ENCODE measurements around the gene TARP.
"Not testable (repeated sequence)": the region's sequence is repeated elsewhere in the genome, so short reads cannot be mapped to it uniquely, and the experiment has no call there.

TARP gene

GRCh38 chr7:38245409-38245977 lies 27.9 kb downstream of the TARP start:
- no peak overlapping the region for H2AFZ ChIP-seq (ENCODE audit: low read length)
- H3K27me3 ChIP-seq (ENCODE audit: low read length), result no peaks in the 10 kb centered on the region
- no peaks in the 10 kb centered on the region for H3K36me3 ChIP-seq (ENCODE audit: insufficient read depth, low read length)
- H3K27ac ChIP-seq (ENCODE audit: low read length), result no peak overlapping the region
- no peak for DNase-seq
- no peaks in the 10 kb centered on the region for H3K9me3 ChIP-seq (ENCODE audit: low read length)
- no peaks in the 10 kb centered on the region for H3K79me2 ChIP-seq (ENCODE audit: low read length)
- H3K4me1 ChIP-seq (ENCODE audit: low read length), result no peaks in the 10 kb centered on the region
- H3K4me2 ChIP-seq (ENCODE audit: low read depth, low read length, poor library complexity, severe bottlenecking), result no peak overlapping the region
- no peaks in the 10 kb centered on the region for H4K20me1 ChIP-seq (ENCODE audit: insufficient read depth, low read depth, low read length)
- H3K9ac ChIP-seq (ENCODE audit: low read length), result no peak overlapping the region
- no peak overlapping the region for H3K4me3 ChIP-seq (ENCODE audit: low read length)
- H3K9me2 ChIP-seq (replicated peaks; ENCODE audit: insufficient read depth, low read length), result no peaks in the 10 kb centered on the region

GRCh38 chr7:38244516-38244915 lies 28.9 kb downstream of the TARP start:
- Histone ChIP-seq H3K9ac (ENCODE audit: low read length) (no peak overlapping the region), H3K79me2 (ENCODE audit: low read length) (no peaks in the 10 kb centered on the region), H2AFZ (ENCODE audit: low read length) (no peak overlapping the region), H3K27ac (ENCODE audit: low read length) (no peak overlapping the region), H3K4me2 (ENCODE audit: low read depth, low read length, poor library complexity, severe bottlenecking) (no peak overlapping the region), H4K20me1 (ENCODE audit: insufficient read depth, low read depth, low read length) (no peaks in the 10 kb centered on the region), H3K27me3 (ENCODE audit: low read length) (no peaks in the 10 kb centered on the region), H3K9me2 (replicated peaks; ENCODE audit: insufficient read depth, low read length) (no peaks in the 10 kb centered on the region), H3K9me3 (ENCODE audit: low read length) (no peaks in the 10 kb centered on the region), H3K4me3 (ENCODE audit: low read length) (no peak overlapping the region), H3K36me3 (ENCODE audit: insufficient read depth, low read length) (no peaks in the 10 kb centered on the region), H3K4me1 (ENCODE audit: low read length) (no peaks in the 10 kb centered on the region)
- DNase-seq, result no peak

DNA sequence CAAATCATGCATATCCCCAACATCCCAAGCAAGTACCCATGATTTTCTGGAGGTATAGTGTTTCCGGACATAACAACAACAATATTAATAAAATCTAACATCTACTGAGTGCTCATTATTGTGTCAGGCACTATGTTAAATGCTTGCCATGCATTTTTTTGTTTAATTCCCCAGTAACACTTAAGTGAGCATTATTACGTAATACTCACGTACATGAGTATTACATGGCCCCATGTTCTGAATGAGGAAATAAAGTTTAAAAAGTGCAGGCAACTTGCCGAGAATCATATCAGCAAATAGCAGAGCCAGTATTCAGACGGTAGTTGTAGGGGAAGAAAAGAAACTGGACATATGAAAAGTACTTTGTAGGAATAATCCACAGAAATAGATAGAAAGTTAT lies 30.1 kb downstream of the TARP start:
- not testable (repeated sequence) for H3K27ac ChIP-seq (ENCODE audit: low read length); H3K79me2 ChIP-seq (ENCODE audit: low read length); H3K9me3 ChIP-seq (ENCODE audit: low read length); H3K9ac ChIP-seq (ENCODE audit: low read length); DNase-seq; H3K4me3 ChIP-seq (ENCODE audit: low read length); H3K4me2 ChIP-seq (ENCODE audit: low read depth, low read length, poor library complexity, severe bottlenecking); H2AFZ ChIP-seq (ENCODE audit: low read length); H4K20me1 ChIP-seq (ENCODE audit: insufficient read depth, low read depth, low read length); H3K27me3 ChIP-seq (ENCODE audit: low read length); H3K36me3 ChIP-seq (ENCODE audit: insufficient read depth, low read length); H3K9me2 ChIP-seq (replicated peaks; ENCODE audit: insufficient read depth, low read length); H3K4me1 ChIP-seq (ENCODE audit: low read length)

DNA sequence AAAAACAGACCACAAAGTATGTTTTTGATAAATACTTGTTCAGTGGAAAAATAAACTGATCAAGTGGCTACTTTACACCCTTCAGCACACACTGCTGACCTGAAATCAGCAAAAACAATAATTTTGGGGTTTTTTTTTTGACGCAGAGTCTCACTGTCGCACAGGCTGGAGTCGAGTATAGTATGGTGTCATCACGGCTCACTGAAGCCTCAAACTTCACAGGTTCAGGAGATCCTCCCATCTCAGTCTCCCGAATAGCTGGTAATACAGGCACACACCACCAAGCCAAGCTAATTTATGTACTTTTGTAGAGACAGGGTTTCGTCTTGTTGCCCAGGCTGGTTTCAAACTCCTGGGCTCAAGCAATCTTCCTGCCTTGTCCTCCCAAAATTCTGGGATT lies 30.6 kb downstream of the TARP start:
- no peaks in the 10 kb centered on the region for H3K9me2 ChIP-seq (replicated peaks; ENCODE audit: insufficient read depth, low read length)
- no peak overlapping the region for H3K9ac ChIP-seq (ENCODE audit: low read length)
- no peak overlapping the region for H3K4me3 ChIP-seq (ENCODE audit: low read length)
- H3K36me3 ChIP-seq (ENCODE audit: insufficient read depth, low read length), result no peaks in the 10 kb centered on the region
- no peak for DNase-seq
- H2AFZ ChIP-seq (ENCODE audit: low read length), result no peak overlapping the region
- H3K79me2 ChIP-seq (ENCODE audit: low read length), result no peaks in the 10 kb centered on the region
- H3K9me3 ChIP-seq (ENCODE audit: low read length), result no peaks in the 10 kb centered on the region
- no peaks in the 10 kb centered on the region for H3K27me3 ChIP-seq (ENCODE audit: low read length)
- H3K4me2 ChIP-seq (ENCODE audit: low read depth, low read length, poor library complexity, severe bottlenecking), result no peak overlapping the region
- H3K4me1 ChIP-seq (ENCODE audit: low read length), result no peaks in the 10 kb centered on the region
- H4K20me1 ChIP-seq (ENCODE audit: insufficient read depth, low read depth, low read length), result no peaks in the 10 kb centered on the region
- H3K27ac ChIP-seq (ENCODE audit: low read length), result no peak overlapping the region

DNA sequence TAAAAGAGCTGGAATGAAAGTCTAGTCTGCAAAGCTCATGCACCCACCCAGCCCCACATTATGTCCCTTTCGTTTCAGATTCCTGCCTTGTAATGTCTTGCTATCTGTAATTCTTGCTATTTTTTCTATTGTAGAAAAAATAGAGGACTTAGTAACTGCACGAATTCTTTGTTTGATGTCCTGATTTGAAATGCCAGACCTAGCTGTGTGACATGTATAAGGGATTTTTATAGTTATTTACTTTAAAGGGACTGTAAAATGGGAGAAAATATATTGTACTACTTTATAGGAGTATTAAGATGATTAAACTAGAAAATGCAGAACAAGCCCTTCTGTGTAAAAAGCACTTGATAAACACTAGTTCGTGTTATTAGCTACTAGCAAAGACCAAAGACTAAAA lies 32.4 kb downstream of the TARP start:
- Histone ChIP-seq H3K4me2 (ENCODE audit: low read depth, low read length, poor library complexity, severe bottlenecking) (no peak overlapping the region), H3K9me2 (replicated peaks; ENCODE audit: insufficient read depth, low read length) (no peaks in the 10 kb centered on the region), H3K27ac (ENCODE audit: low read length) (no peak overlapping the region), H3K27me3 (ENCODE audit: low read length) (no peaks in the 10 kb centered on the region), H2AFZ (ENCODE audit: low read length) (no peak overlapping the region), H3K9ac (ENCODE audit: low read length) (no peak overlapping the region), H3K36me3 (ENCODE audit: insufficient read depth, low read length) (no peaks in the 10 kb centered on the region), H3K4me3 (ENCODE audit: low read length) (no peak overlapping the region), H3K79me2 (ENCODE audit: low read length) (no peaks in the 10 kb centered on the region), H4K20me1 (ENCODE audit: insufficient read depth, low read depth, low read length) (no peaks in the 10 kb centered on the region), H3K9me3 (ENCODE audit: low read length) (no peaks in the 10 kb centered on the region), H3K4me1 (ENCODE audit: low read length) (no peaks in the 10 kb centered on the region)
- no peak for DNase-seq

GRCh38 chr7:38239129-38239528 lies 34.3 kb downstream of the TARP start:
- not testable (repeated sequence) for H3K36me3 ChIP-seq (ENCODE audit: insufficient read depth, low read length); H3K79me2 ChIP-seq (ENCODE audit: low read length); H3K4me2 ChIP-seq (ENCODE audit: low read depth, low read length, poor library complexity, severe bottlenecking); H3K9me3 ChIP-seq (ENCODE audit: low read length); H3K4me1 ChIP-seq (ENCODE audit: low read length); H3K4me3 ChIP-seq (ENCODE audit: low read length); H2AFZ ChIP-seq (ENCODE audit: low read length); DNase-seq; H3K9me2 ChIP-seq (replicated peaks; ENCODE audit: insufficient read depth, low read length); H3K27ac ChIP-seq (ENCODE audit: low read length); H3K27me3 ChIP-seq (ENCODE audit: low read length); H4K20me1 ChIP-seq (ENCODE audit: insufficient read depth, low read depth, low read length); H3K9ac ChIP-seq (ENCODE audit: low read length)

GRCh38 chr7:38235606-38236005 lies 37.8 kb downstream of the TARP start:
- Histone ChIP-seq H3K9ac (ENCODE audit: low read length) (no peak overlapping the region), H3K27ac (ENCODE audit: low read length) (no peak overlapping the region), H3K4me1 (ENCODE audit: low read length) (no peaks in the 10 kb centered on the region)

DNA sequence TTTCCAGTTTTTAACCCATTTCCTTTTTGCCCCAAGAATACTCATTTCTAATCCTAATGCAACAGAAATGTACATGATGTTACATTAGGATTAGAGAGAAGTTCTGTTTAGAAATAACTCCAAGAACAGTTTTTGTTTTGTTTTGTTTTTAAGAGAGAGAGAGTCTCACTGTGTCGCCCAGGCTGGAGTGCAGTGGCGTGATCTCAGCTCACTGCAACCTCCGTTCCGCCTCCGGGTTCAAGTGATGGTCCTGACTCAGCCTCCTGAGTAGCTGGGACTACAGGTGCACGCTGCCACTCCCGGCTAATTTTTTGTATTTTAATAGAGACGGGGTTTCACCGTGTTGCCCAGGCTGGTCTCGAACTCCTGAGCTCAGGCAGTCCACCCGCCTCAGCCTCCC lies 38.7 kb downstream of the TARP start:
- H3K4me3 ChIP-seq (ENCODE audit: low read length); H3K27ac ChIP-seq (ENCODE audit: low read length); H3K9me3 ChIP-seq (ENCODE audit: low read length); H3K27me3 ChIP-seq (ENCODE audit: low read length); H2AFZ ChIP-seq (ENCODE audit: low read length); H4K20me1 ChIP-seq (ENCODE audit: insufficient read depth, low read depth, low read length); H3K36me3 ChIP-seq (ENCODE audit: insufficient read depth, low read length); H3K9ac ChIP-seq (ENCODE audit: low read length); H3K4me2 ChIP-seq (ENCODE audit: low read depth, low read length, poor library complexity, severe bottlenecking); DNase-seq; H3K79me2 ChIP-seq (ENCODE audit: low read length); H3K9me2 ChIP-seq (replicated peaks; ENCODE audit: insufficient read depth, low read length); H3K4me1 ChIP-seq (ENCODE audit: low read length): not testable (repeated sequence)

More at GRCh38 chr7:38235606-38236005, 37.8 kb downstream of the TARP start:
- Histone ChIP-seq H3K9me3 (ENCODE audit: low read length) (no peaks in the 10 kb centered on the region), H3K36me3 (ENCODE audit: insufficient read depth, low read length) (no peaks in the 10 kb centered on the region), H3K4me3 (ENCODE audit: low read length) (no peak overlapping the region), H4K20me1 (ENCODE audit: insufficient read depth, low read depth, low read length) (no peaks in the 10 kb centered on the region), H3K9me2 (replicated peaks; ENCODE audit: insufficient read depth, low read length) (no peaks in the 10 kb centered on the region), H3K79me2 (ENCODE audit: low read length) (no peaks in the 10 kb centered on the region), H2AFZ (ENCODE audit: low read length) (no peak overlapping the region), H3K4me2 (ENCODE audit: low read depth, low read length, poor library complexity, severe bottlenecking) (no peak overlapping the region), H3K27me3 (ENCODE audit: low read length) (no peaks in the 10 kb centered on the region)
- DNase-seq, result no peak
